ENCODE results near the gene APH1A. TPM values are rescaled to one million over a fixed set of nuclear protein-coding genes. Genes with fewer than 3 reads are reported as not detected.

The APH1A gene
- total and polyA plus RNA-seq, 10 of the 15 experiments (the other 5 are each of a cell fraction or from before 2014, with no cell fraction given): 6.7 to 130 (median 87.7) TPM

- TF ChIP-seq PRDM15 (CRISPR knock-in tag; IDR thresholded peaks at IDR 0.05): no peak
- peak; percentile 36; the same call in 1 of the 2 replicates for TF ChIP-seq RB1 (IDR thresholded peaks at IDR 0.05; ENCODE audit: borderline replicate concordance)
- no peak for TF ChIP-seq ZNF207 (IDR thresholded peaks at IDR 0.05; ENCODE audit: borderline replicate concordance)
- TF ChIP-seq TBL1XR1 (IDR thresholded peaks at IDR 0.05; ENCODE audit: low read depth, low read length): no peak
- no peak for TF ChIP-seq CHD4 (IDR thresholded peaks at IDR 0.05)
- TF ChIP-seq PBX3 (IDR thresholded peaks at IDR 0.05; ENCODE audit: insufficient replicate concordance, low read depth, low read length): no peak
- no peak for TF ChIP-seq E2F4 (IDR thresholded peaks at IDR 0.05; ENCODE audit: low read depth, low read length)
- TF ChIP-seq HDAC2 (IDR thresholded peaks at IDR 0.05): no peak
- no peak for TF ChIP-seq ATF3 (IDR thresholded peaks at IDR 0.05; ENCODE audit: borderline replicate concordance, extremely low read depth, low read depth, low read length)
- no peak for TF ChIP-seq NFYA (IDR thresholded peaks at IDR 0.05; ENCODE audit: borderline replicate concordance, low read depth, low read length)
- no peak for TF ChIP-seq RCOR1 (conservative IDR thresholded peaks at IDR 0.05; ENCODE audit: low read depth, low read length)
- TF ChIP-seq CUX1 (IDR thresholded peaks at IDR 0.05; ENCODE audit: insufficient replicate concordance, low read depth, low read length): no peak
- no peak for TF ChIP-seq RAD21 (IDR thresholded peaks at IDR 0.05; ENCODE audit: insufficient read depth, low read depth, low read length)
- TF ChIP-seq ASH2L (IDR thresholded peaks at IDR 0.05; ENCODE audit: borderline replicate concordance, low read depth): 0 out of 2 replicates have a peak, but pooled peaks have one; percentile 45
- peak; percentile 89 for TF ChIP-seq SIX5 (IDR thresholded peaks at IDR 0.05; ENCODE audit: low read depth, low read length, severe bottlenecking)
These were observed at the start of gene APH1A (continued) for GRCh38 chr1:150268705-150269403.
